Tibial nerve (tissue), 4 donors: ENCODE data around the gene BEX4. TPM values are rescaled to one million over a fixed set of nuclear protein-coding genes. Genes with fewer than 3 reads are reported as not detected.
"Not testable (repeated sequence)": the region's sequence is repeated elsewhere in the genome, so short reads cannot be mapped to it uniquely, and the experiment has no call there.

ENCODE experiments used
- DNase-seq, 2 donors: peaks; one replicate each; pipeline ENCODE4 v3.0.0-alpha.2; 2019; ENCODE audit warnings: low spot score in 2 of 2
- H3K27ac ChIP-seq, 4 donors: fragments of 200-600 bp; sonication (generic) in 3 of 4; one replicate each; pipeline ENCODE4 v1.5.1; 2017 to 2019; ENCODE audit warnings: mild to moderate bottlenecking in 1 of 4
- H3K27me3 ChIP-seq, 2 donors: fragments of 200-600 bp; sonication (generic) in 1 of 2; one replicate each; pipeline versions ENCODE4 v1.5.1 to v1.6.0; 2017 to 2019
- H3K36me3 ChIP-seq, 3 donors: fragments of 200-600 bp; sonication (generic); one replicate each; pipeline ENCODE4 v1.5.1; 2018 to 2019
- H3K4me1 ChIP-seq, 4 donors: fragments of 200-600 bp; sonication (generic) in 3 of 4; one replicate each; pipeline ENCODE4 v1.5.1; 2017 to 2019
- H3K4me3 ChIP-seq, 4 donors: fragments of 200-600 bp; sonication (generic) in 3 of 4; one replicate each; pipeline ENCODE4 v1.5.1; 2017 to 2019; ENCODE audit warnings: mild to moderate bottlenecking in 1 of 4, moderate library complexity in 1 of 4
- H3K9me3 ChIP-seq, 4 donors: fragments of 200-600 bp; sonication (generic) in 3 of 4; one replicate each; pipeline ENCODE4 v1.5.1; 2017 to 2019
- CTCF ChIP-seq, 5 experiments: fragments of 200-600 bp in 3 of 5; fragments of 450-650 bp in 2 of 5; sonication (generic) in 3 of 5; IDR thresholded peaks; one replicate each; pipeline ENCODE4 v1.5.1; 2016 to 2019; ENCODE audit warnings: antibody characterized with exemption in 5 of 5, mild to moderate bottlenecking in 3 of 5, moderate library complexity in 2 of 5
- EP300 ChIP-seq, 2 donors: sonication (generic); formaldehyde crosslinking; IDR thresholded peaks; one replicate each; pipeline ENCODE4 v1.6.1; 2017; ENCODE audit warnings: antibody characterized with exemption in 2 of 2, mild to moderate bottlenecking in 1 of 2
- POLR2A ChIP-seq, 2 donors: fragments of 450-650 bp; IDR thresholded peaks; one replicate each; pipeline ENCODE4 v1.6.1; 2017; ENCODE audit warnings: antibody characterized with exemption in 2 of 2, mild to moderate bottlenecking in 2 of 2, moderate library complexity in 2 of 2
- WGBS, 2 donors: methylation state at CpG; one replicate each; pipeline ENCODE4 v1.1.5; 2018; 5-methylcytosine and 5-hydroxymethylcytosine counted together
- total RNA-seq, 4 donors: library from RNA; depleted of rRNA; stranded (reverse); fragments of >200 nt; gene quantifications; one replicate each; pipeline ENCODE4 v1.1.0, GENCODE V29; 2016

BEX4 gene
- total RNA-seq, 4 donors from 2014 or later = 25.3 to 39.3 (median 29.7) TPM

DNA sequence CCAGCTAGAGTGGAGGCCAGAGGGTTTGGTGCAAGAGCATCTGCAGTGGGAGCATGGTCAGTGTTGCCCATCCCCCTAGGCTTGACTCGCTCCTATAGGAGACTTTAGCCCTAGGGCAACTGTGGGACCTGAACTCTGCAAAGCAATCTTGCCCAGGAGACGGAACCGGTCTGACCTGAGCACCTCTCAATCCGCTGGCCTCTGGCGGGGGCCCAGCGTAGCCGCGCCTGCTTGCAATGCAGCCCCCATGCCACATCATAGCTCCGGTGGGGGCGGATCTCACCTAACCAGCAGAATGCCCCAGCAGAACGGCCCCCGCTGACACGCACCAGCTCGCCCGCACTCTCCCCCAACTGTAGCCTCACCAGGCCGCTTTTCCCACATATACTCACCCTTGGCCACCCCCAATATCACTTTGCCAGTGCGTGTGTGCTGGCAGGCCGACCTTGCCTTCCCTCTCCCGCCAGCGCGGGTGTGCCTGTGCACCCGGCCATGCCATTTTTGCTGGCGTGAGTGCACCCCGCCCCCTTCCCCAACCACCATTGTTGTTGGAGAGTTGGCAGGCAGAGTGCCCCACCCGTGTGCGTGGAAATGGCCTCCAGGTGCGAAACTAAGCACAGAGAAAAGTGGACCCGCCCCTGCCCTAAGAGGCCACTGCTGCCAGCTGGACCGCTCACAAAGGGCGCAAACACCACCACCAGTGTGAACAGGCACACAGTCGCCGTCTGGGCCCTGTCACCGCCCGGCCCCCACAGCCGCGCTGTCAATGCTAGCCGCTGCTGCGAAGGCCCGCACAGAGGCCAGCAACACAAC, 5.8 kb downstream of the BEX4 start:
- no peak for DNase-seq
- 53 to 59% methylated on average over 9 to 37 of the region's 39 CpGs for WGBS, 2 donors
- Histone ChIP-seq H3K4me1 (no peaks in the 10 kb centered on the region), H3K36me3 (no peaks in the 10 kb centered on the region), H3K27me3 (peaks cover 0 to 35% of the 10 kb centered on the region in 2 donors), H3K9me3 (no peaks in the 10 kb centered on the region), H3K4me3 (no peak overlapping the region), H3K27ac (no peak overlapping the region)
- TF ChIP-seq CTCF (IDR thresholded peaks at IDR 0.05) (no peak), EP300 (IDR thresholded peaks at IDR 0.05) (no peak), POLR2A (IDR thresholded peaks at IDR 0.05) (no peak)

GRCh38 chrX:103225918-103226317, 11.0 kb downstream of the BEX4 start:
- not testable (repeated sequence) for H3K36me3 ChIP-seq, H3K4me3 ChIP-seq, H3K4me1 ChIP-seq, DNase-seq, H3K9me3 ChIP-seq, H3K27ac ChIP-seq
- H3K27me3 ChIP-seq = peaks cover 0 to 29% of the 10 kb centered on the region in 2 donors
- 87 to 89% methylated on average over 4 of the region's 4 CpGs for WGBS, 2 donors

DNA sequence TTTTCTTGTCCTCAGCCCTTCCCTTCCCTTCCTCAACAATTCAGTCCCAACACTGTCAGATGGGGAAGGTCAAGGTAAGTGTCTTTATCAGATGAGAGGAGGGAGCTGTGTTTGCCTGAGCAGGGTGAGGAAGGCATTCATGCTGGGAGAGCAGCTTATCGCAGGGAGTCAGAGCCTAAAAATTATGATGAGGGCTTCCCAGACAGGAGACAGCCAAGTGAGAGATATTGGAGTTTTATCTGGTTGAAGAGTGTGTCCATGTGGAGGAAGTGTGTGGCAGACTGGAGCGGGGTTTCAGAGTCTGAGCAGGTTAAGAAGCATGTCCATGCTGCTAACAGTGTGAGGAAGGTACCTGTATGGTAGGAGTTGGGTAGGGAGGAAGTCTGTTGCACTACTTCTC, 18.4 kb downstream of the BEX4 start:
- H3K4me3 ChIP-seq = no peak overlapping the region
- peaks cover 0 to 23% of the 10 kb centered on the region in 2 donors for H3K27me3 ChIP-seq
- H3K27ac ChIP-seq = no peak overlapping the region
- no peaks in the 10 kb centered on the region for H3K4me1 ChIP-seq
- TF ChIP-seq EP300 (IDR thresholded peaks at IDR 0.05) (no peak), CTCF (IDR thresholded peaks at IDR 0.05) (no peak)
- DNase-seq = no peak
- H3K36me3 ChIP-seq = no peaks in the 10 kb centered on the region
- no peaks in the 10 kb centered on the region for H3K9me3 ChIP-seq
- 76 to 95% methylated on average over 2 of the region's 2 CpGs for WGBS, 2 donors

GRCh38 chrX:103234869-103235268, 20.0 kb downstream of the BEX4 start:
- H3K4me1 ChIP-seq = no peaks in the 10 kb centered on the region
- no peaks in the 10 kb centered on the region for H3K9me3 ChIP-seq
- no peak overlapping the region for H3K27ac ChIP-seq
- no peak for TF ChIP-seq EP300 (IDR thresholded peaks at IDR 0.05)
- no peak for TF ChIP-seq CTCF (IDR thresholded peaks at IDR 0.05)
- no peak for TF ChIP-seq POLR2A (IDR thresholded peaks at IDR 0.05)
- H3K36me3 ChIP-seq = no peaks in the 10 kb centered on the region
- H3K27me3 ChIP-seq = peaks cover 0 to 23% of the 10 kb centered on the region in 2 donors
- 61 to 82% methylated on average over 1 of the region's 1 CpG for WGBS, 2 donors
- no peak for DNase-seq
- H3K4me3 ChIP-seq = no peak overlapping the region

DNA sequence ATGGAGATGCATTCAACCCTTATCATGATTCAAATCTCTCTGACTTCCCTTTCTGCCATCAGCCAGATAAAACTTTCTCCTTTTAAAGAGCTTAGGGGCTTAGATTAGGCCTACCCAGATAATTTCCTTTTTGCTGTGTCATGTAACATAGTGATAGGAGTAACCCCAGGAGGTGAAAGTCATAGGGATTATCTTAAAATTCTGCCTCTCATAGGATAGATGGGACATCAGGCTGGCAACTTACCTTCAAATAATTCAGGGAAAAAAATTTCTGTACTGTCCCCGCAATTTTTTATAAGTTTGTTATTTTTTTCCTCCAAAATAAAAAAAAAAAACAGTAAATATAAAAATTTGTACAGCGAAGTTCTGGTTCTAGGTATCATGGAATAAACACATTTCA, 20.7 kb downstream of the BEX4 start:
- peaks cover 0 to 23% of the 10 kb centered on the region in 2 donors for H3K27me3 ChIP-seq
- not testable (repeated sequence) for H3K27ac ChIP-seq, H3K4me3 ChIP-seq, DNase-seq, H3K36me3 ChIP-seq, H3K9me3 ChIP-seq, H3K4me1 ChIP-seq
- 49 to 93% methylated on average over 2 of the region's 2 CpGs for WGBS, 2 donors

GRCh38 chrX:103236296-103236695, 21.4 kb downstream of the BEX4 start:
- Histone ChIP-seq H3K4me1 (no peaks in the 10 kb centered on the region), H3K9me3 (no peaks in the 10 kb centered on the region), H3K27ac (no peak overlapping the region), H3K36me3 (no peaks in the 10 kb centered on the region), H3K4me3 (no peak overlapping the region), H3K27me3 (peaks cover 0 to 23% of the 10 kb centered on the region in 2 donors)
- 73 to 77% methylated on average over 1 of the region's 1 CpG for WGBS, 2 donors
- DNase-seq = no peak
- TF ChIP-seq CTCF (IDR thresholded peaks at IDR 0.05) (no peak), POLR2A (IDR thresholded peaks at IDR 0.05) (no peak), EP300 (IDR thresholded peaks at IDR 0.05) (no peak)
